ENCODE data around the gene GALNT6.

GRCh38 chr12:51348116-51348515 is 43.1 kb downstream of the GALNT6 start:
- no peak for TF ChIP-seq CTCF (conservative IDR thresholded peaks at IDR 0.05 in 1 of 2, IDR thresholded peaks at IDR 0.05 in 1 of 2; ENCODE audit: low read depth in 1 of 2, low read length in 2 of 2)
- TF ChIP-seq EZH2 (IDR thresholded peaks at IDR 0.05; ENCODE audit: low read length, missing control alignments) = no peak
